ENCODE measurements around the gene POLR3K. TPM values are rescaled to one million over a fixed set of nuclear protein-coding genes. Genes with fewer than 3 reads are reported as not detected.

Gene POLR3K
- total RNA-seq, 1 donor from 2014 or later, result 26.5 TPM

DNA sequence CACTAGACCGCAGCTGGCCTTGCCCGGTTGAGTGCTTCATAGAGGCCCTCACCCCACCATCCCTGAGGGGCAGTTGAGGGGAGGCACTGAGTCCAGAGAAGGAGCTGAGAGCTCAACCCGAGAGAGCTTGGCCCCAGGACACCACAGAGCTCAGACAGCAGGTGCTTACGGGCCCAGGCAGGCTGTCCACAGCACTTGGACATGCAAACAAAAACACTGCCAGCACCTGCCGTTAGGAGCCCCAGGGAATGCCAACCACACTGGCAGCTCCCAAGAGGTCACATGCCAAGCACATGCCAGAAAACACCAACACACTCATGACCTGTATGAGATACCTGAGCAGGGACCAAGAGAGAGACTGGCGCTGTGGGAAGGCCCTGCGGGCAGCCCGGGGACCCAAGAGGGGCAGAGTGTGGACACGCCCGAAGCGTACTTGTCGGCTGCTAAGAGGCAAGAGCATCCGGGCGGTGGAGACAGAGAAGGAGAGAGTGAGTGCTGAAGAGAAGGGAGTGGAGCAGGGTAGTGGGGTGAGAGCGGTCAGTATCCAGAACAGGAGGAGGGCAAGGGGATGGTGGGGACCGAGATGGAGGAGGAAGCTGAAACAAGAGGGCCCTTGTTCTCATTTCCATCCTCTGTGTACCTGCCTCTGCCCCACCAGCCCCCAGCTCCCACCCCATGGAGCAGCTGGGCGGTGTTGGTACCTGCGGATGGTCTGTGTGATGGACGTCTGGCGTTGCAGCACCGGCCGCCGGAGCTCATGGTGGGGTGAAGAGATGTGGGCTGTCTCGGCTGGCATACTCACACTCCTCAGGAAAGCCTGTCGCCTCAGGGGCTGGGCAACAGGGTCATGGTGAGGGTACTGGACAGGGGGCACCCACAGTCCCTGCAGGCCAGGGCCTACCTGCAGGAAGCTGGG is 10.8 kb upstream of the POLR3K start:
- Mint-ChIP-seq H3K27ac (no peak overlapping the region), H3K36me3 (ENCODE audit: low read depth) (no peaks in the 10 kb centered on the region), H3K4me3 (no peak overlapping the region), H3K4me1 (peaks cover 4% of the 10 kb centered on the region), H3K9me3 (no peaks in the 10 kb centered on the region), H3K27me3 (peaks cover 2% of the 10 kb centered on the region)
- intact Hi-C loops (cut with micrococcal nuclease), result loop anchor here (2.0 kb wide), 1 partner anchor 43 kb away; no protein-coding TSS in a partner anchor
- CTCF ChIA-PET, result interaction anchor here (1.1 to 8.1 kb wide), 5 partner anchors 7 to 298 kb away, joined by 3 to 218 read pairs (median 9); partner anchors contain the start of genes POLR3K and SNRNP25
- DNase-seq (no peak), ATAC-seq (ENCODE audit: low read depth) (no peak)
- TF ChIP-seq, protein P1, sequence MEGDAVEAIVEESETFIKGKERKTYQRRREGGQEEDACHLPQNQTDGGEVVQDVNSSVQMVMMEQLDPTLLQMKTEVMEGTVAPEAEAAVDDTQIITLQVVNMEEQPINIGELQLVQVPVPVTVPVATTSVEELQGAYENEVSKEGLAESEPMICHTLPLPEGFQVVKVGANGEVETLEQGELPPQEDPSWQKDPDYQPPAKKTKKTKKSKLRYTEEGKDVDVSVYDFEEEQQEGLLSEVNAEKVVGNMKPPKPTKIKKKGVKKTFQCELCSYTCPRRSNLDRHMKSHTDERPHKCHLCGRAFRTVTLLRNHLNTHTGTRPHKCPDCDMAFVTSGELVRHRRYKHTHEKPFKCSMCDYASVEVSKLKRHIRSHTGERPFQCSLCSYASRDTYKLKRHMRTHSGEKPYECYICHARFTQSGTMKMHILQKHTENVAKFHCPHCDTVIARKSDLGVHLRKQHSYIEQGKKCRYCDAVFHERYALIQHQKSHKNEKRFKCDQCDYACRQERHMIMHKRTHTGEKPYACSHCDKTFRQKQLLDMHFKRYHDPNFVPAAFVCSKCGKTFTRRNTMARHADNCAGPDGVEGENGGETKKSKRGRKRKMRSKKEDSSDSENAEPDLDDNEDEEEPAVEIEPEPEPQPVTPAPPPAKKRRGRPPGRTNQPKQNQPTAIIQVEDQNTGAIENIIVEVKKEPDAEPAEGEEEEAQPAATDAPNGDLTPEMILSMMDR (IDR thresholded peaks at IDR 0.05), result no peak
- POLR2A ChIA-PET, result interaction anchor here (1.8 kb wide), 1 partner anchor 32 kb away, joined by 12 read pairs; no protein-coding TSS in a partner anchor

DNA sequence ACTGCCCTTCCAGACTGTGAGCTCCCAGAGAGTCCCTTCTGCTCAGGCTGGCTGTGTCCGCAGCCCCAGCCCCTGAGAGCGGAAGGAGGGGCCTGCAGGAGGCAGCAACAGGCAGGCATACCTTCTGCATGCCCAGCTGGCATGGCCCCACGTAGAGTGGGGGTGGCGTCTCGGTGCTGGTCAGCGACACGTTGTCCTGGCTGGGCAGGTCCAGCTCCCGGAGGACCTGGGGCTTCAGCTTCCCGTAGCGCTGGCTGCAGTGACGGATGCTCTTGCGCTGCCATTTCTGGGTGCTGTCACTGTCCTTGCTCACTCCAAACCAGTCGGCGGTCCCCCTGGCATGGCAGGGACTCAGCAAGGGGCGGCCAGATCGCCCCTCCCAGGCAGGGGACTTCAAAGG is 10.1 kb upstream of the POLR3K start:
- DNase-seq (no peak), ATAC-seq (ENCODE audit: low read depth) (no peak)
- H3K36me3 Mint-ChIP-seq (ENCODE audit: low read depth), result no peaks in the 10 kb centered on the region
- H3K9me3 Mint-ChIP-seq, result no peaks in the 10 kb centered on the region
- no peak overlapping the region for H3K4me3 Mint-ChIP-seq
- TF ChIP-seq, protein P1 (IDR thresholded peaks at IDR 0.05), result no peak
- H3K27ac Mint-ChIP-seq, result no peak overlapping the region
- H3K4me1 Mint-ChIP-seq, result peaks cover 4% of the 10 kb centered on the region
- CTCF ChIA-PET, result interaction anchor here (0.5 to 8.1 kb wide), 3 partner anchors 24 to 125 kb away, joined by 3 to 218 read pairs (median 3); no protein-coding TSS in a partner anchor
- POLR2A ChIA-PET, result no interaction called here
- intact Hi-C loops (cut with micrococcal nuclease), result no loop called here
- H3K27me3 Mint-ChIP-seq, result peaks cover 2% of the 10 kb centered on the region

DNA sequence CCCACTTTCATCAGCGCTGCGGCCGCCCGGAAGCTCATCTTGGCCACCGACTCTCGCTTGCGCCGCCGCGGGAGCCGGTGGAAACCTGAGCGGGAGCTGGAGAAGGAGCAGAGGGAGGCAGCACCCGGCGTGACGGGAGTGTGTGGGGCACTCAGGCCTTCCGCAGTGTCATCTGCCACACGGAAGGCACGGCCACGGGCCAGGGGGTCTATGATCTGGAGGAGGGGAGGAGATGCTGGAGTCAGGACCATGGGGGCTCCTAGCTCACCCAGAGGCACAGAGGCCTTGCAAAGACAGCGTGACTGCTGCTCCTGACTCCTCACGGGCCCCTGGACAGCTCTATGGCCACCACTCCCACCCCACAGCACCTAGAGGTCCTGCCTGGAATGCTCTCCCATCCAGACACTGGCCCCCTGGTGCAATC is 9.6 kb upstream of the POLR3K start:
- ChIA-PET POLR2A (interaction anchor here (0.9 kb wide), 1 partner anchor 22 kb away, joined by 3 read pairs; no protein-coding TSS in a partner anchor), CTCF (interaction anchor here (0.5 to 8.1 kb wide), 3 partner anchors 24 to 125 kb away, joined by 3 to 218 read pairs (median 3); no protein-coding TSS in a partner anchor)
- no peaks in the 10 kb centered on the region for H3K9me3 Mint-ChIP-seq
- peaks cover 5% of the 10 kb centered on the region for H3K36me3 Mint-ChIP-seq (ENCODE audit: low read depth)
- no peak for DNase-seq
- ATAC-seq (ENCODE audit: low read depth), result no peak
- H3K27me3 Mint-ChIP-seq, result peaks cover 2% of the 10 kb centered on the region
- H3K4me1 Mint-ChIP-seq, result peaks cover 4% of the 10 kb centered on the region
- H3K27ac Mint-ChIP-seq, result no peak overlapping the region
- TF ChIP-seq, protein P1 (IDR thresholded peaks at IDR 0.05), result no peak
- intact Hi-C loops (cut with micrococcal nuclease), result no loop called here
- no peak overlapping the region for H3K4me3 Mint-ChIP-seq

DNA sequence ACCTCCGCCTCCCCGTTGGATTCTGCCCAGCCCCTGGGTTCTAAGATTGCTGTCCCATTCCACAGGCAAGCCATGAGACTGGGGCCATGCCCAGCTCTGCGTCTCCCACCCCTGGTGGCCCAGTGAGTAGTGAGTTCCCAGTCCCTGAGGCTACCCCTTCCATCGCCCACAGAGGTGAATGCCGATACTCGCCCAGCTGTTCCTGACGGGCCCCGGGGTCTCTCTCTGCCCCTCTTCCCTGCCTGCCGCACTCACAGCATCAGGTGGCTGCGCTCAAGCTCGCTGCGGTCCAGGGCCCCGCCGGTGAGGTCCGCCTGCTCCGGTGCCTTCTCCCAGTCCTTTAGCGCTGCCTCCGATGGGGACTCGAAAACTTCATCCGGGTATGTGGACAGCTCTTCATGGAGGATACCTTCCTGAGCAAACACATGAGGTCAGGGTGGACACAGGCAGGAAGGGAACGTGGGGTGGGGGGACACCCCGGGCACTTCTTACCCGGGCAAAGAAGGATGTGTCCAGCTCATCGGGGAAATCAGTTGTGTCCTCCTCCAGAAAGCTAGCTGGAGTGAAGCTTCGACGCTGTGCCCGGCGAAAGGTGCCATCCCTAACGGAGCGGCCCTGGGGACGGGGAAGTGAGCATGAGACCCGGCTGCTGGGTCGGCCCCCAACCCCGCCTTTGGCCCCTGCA is 9.0 kb upstream of the POLR3K start:
- Mint-ChIP-seq H3K27ac (no peak overlapping the region), H3K36me3 (ENCODE audit: low read depth) (peaks cover 8% of the 10 kb centered on the region), H3K9me3 (no peaks in the 10 kb centered on the region), H3K4me1 (peaks cover 4% of the 10 kb centered on the region), H3K4me3 (no peak overlapping the region), H3K27me3 (peaks cover 2% of the 10 kb centered on the region)
- intact Hi-C loops (cut with micrococcal nuclease), result no loop called here
- TF ChIP-seq, protein P1 (IDR thresholded peaks at IDR 0.05), result no peak
- CTCF ChIA-PET, result interaction anchor here (1.5 to 8.1 kb wide), 2 partner anchors 23 to 33 kb away, joined by 3 to 218 read pairs; no protein-coding TSS in a partner anchor
- POLR2A ChIA-PET, result interaction anchor here (0.9 kb wide), 1 partner anchor 22 kb away, joined by 3 read pairs; no protein-coding TSS in a partner anchor
- no peak for DNase-seq
- no peak for ATAC-seq (ENCODE audit: low read depth)
